ENCODE results near the gene CROCC2. TPM values are rescaled to one million over a fixed set of nuclear protein-coding genes. Genes with fewer than 3 reads are reported as not detected.

CROCC2 gene
- total RNA-seq, 1 experiment from 2014 or later, result not detected

DNA sequence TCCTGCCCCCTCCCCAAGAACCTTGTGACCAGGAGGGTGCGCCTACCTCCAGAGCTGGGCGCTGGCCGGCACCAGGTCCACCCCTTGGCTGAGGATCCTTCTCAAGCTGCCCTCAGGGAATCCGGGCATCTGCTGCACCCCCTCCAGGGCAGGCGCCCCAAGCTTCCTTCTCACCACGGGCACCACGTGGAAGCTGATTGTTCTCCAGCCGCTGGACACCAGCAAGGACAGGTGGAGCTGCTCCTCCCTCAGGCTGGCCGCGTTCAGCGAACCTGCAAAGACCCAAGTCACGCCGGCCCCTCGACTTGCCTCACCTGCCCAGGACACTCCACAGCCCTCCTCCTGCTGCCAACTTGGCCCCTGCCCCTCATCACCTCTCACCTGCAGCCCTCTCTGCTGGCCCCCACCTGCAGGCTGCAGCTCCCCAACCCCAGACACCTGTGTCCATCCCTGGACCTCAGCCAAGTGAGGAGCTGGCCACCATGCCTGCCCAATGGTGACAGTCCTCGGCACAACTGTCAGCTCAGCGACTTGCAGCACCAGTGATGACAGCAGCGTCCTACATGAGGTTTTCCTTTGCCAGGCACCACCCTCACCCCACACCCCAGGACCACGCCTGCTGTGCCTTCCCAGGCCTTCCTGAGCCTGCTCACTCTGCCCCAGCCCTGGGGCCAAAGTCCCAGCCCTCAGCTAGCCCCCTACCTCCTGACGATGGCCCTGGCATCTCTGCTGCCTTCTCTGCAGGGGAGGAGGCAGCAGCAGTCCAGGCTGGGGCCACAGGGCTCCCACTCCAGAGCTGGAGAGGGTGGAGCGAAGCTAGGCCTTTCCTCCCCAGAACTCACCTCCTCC, 14.4 kb upstream of the CROCC2 start:
- no peak for DNase-seq (ENCODE audit: extremely low read depth, low read depth)

DNA sequence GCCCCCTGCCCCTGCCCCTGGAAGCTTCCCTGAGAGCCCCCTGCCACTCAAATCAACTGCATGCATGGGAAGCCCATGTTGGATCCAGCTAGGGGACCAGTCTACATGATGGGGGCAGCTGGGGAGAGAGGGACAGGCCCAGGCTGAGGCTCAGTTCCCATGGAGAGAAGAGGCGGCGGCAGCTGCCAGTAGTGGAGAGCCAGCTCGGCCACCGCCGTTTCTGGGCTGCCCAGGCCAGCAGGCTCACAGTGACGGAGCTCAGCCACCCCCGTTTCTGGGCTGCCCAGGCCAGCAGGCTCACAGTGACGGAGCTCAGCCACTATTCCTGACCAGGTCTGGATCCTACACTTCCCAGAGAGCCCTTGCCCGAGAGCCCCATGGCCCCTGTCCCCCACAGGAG, 13.8 kb upstream of the CROCC2 start:
- DNase-seq (ENCODE audit: extremely low read depth, low read depth), result no peak

DNA sequence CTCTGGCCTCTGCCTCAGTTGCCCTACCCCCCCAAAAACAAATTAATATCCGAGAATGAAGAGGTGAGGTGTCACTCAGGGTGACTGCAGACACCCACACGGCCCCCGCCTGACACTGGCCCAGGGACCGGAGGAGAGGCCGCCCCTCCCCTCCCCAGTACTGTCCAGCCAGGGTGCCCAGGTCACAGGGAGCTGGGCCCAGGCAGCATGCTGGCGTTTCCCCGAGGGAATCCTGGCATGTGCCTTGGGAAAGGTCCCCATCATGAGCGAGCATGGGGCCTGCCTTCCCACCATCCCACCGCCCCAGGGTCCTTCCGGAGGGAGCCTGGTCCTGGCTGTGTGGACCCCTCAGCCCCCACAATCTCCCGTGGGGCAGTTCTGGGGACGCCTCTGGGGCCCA, 13.2 kb upstream of the CROCC2 start:
- DNase-seq (ENCODE audit: extremely low read depth, low read depth), result no peak

DNA sequence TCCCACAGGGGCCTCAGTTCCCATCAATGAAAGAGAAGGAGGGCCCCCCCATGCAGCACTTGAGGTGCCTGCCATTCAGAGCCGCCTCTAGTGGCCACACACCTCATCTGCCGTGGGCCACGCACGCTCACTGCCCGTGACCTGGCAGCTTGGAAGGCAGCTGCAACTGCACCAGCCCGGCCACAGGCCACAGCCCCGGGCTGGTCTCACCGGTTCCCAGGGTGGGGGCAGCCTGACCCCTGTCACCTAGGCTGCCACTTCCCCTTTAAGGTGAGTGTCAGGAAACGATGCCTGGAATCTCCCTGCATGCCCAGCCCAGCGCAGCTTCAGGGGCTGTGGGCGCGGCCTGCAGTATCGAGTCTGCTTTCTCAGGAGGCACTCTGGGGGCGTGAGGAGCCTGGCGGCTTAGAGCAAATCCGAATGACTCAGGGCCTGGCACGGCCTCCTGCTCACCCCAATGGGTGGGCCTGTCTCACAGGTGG, 12.7 kb upstream of the CROCC2 start:
- DNase-seq (ENCODE audit: extremely low read depth, low read depth), result no peak

DNA sequence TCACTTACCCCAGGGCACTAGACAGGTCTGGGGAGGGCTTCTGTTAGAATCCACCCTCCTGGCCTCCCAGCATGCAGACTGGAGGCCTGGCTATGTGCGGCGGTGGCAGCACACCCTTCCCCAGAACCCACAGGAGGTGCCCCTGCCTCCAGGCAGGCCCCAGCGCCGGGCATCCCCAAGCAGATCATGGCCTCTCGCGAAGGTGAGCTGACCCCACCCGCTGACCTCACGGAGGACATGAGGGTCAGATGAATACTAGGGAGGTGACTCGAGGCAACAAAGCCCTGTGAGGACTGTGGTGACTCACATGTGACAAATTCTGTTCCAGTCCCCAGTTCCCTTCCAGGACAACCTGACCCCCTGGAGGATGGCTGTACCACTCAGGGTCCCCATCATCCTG, 12.1 kb upstream of the CROCC2 start:
- no peak for DNase-seq (ENCODE audit: extremely low read depth, low read depth)

DNA sequence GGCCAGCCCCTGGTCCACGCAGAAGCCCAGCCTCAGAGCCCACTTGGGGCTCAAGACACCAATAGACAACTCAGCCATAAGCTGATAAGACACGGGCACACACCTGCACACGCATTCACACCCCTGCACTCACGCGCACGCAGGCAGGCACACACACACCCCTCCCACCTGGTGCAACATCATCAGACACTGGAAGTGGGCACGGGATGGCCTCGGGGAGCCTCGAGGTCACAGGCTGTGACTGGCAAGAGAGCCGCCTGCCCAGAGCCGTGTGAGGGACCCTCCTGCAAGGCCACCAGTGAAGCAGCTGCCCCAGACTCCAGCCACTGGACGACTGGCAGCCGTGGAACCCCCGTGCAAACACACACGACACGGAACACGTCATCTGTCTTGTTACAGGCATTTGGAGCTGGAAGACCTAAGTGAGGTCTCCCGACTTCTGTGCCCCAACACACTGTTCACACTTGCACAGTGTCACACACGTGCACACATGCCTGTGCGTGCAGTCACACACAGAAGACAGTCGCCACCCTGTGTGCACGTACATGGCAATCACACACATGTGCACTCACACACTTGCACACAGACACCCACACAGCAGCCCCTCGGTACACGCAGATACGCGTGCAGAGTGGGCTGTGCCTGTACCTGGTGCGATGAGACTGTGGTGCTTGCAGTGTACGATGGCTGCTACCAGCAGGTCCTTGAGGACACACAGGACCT, 11.1 kb upstream of the CROCC2 start:
- DNase-seq (ENCODE audit: extremely low read depth, low read depth), result no peak

DNA sequence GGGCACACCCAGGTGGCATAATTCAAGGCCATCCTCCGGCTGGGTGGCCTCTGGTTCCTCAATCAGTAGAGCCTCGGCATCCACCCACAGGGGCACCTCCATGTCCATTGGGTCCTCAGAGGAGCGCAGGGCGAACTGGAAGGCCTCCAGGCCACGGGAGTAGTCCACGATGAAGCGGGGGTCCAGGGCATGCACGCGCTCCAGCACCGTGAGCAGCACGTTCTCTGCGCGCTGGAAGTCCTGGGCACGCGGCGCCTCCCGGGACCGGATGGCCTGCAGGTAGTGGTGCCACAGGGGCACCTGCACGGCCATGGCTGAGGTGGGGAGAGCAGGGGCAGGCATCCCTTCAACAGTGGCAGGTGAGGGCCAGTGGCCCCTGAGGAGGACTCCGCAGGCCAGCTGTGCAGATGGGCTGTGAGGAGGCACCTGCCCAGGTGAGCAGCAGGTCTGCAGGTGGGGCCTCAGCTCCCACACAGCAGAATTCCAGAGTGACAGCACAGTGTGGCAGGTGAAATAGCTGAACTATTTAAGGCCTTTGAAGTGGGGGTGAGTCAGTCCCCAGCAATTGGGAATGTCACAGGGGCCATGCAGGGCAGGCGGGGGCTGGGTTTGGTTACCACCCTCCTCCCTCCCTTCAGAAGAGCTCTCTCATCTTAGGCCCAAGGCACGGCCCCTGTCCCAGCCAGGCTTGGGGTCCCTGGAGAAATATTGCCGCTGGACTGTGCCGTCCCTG, 10.3 kb upstream of the CROCC2 start, which contains the start of gene MAB21L4:
TSS of gene MAB21L4 (minus strand) at position 501 of the 733 bp plus-strand sequence. CDS start at position 342, 159 bp downstream.
- no peak for DNase-seq (ENCODE audit: extremely low read depth, low read depth)

DNA sequence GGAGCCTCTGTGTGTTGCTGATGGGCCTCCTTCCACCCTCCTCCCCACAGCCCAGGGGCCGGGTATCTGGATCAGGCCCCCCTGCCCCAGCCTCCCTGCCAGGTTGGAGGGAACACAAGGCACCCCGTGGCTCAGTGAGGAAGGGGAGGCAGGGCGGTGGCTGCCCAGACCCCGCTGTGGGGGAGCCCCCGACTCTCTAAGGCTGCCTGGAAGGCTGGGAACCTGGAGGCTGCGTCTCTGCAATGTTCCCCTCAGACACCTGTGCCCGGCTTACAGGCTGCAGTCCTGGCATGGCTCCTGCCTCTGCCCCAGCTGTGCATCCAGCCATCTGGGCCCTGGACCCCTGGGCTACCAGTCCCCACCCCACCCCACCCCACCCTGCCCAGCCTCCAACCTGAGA, 9.7 kb upstream of the CROCC2 start:
- DNase-seq (ENCODE audit: extremely low read depth, low read depth), result no peak

DNA sequence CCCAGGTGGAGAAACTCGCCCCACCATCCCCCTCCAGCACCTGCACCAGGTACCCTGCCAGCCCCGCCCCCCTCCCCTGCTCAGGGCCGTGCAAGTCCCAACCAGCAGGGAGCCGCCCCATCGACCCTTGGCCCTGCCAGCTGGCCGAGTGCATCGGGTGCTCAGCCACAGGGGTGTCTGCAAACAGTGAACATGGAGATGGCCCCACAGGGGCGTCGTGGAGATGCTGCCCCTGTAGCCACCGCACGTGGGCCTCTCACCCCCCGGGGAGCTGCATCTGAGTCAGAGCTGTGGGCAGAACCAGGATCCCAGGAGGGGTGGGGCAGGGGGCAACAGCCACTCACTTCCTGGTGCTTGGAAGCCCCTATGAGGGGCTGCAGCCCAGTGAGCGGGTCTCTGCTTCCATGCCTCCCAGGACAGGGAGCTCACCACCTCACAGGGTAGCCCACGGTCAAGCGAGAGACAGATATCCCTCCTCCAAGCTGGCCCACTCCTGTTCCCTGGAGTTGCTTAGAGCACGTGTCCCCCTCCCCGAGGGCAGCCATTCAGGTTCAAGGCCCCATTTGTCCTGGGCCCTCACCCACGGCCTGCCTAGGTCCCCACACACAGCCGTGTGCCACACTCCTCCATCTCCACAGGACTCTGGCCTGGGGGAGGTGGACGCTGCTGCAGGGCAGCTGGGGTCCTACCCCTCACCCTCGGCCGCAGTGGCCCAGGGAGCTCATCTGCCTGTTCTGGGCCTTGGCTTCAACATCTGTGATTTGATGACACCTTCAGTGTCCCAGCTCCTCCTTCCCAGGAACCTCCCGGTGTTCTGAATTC, 9.1 kb upstream of the CROCC2 start:
- DNase-seq (ENCODE audit: extremely low read depth, low read depth), result no peak

DNA sequence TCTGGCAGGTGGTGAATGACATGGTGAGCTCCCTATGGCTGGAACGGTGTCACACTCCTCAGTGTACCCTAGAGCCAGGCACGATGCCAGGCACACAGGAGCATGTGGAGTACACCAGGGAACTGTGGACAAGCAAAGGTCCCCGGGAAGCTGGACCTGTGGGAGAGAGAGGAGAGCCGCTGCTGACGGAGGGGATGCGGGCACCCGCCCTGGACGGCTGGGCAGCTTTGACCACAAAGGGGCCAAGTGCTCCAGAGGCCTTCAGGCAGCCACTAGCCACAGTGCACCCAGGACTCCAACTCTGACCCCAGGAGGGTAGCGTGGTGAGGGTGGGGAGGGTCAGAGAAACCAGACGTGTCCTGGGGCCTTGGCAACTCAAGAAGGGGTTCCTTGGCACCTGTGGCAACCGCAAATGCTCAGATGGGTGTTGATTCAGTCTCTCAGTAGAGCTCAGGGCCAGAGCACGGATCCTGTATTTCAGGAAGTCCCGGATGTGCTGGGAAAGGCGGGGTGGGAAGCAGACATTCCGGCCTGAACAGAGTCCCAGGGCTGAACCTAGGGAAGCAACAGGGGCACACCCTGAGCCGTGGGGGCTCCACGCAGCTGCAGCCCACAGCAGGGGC, 7.9 kb upstream of the CROCC2 start:
- DNase-seq (ENCODE audit: extremely low read depth, low read depth), result no peak

DNA sequence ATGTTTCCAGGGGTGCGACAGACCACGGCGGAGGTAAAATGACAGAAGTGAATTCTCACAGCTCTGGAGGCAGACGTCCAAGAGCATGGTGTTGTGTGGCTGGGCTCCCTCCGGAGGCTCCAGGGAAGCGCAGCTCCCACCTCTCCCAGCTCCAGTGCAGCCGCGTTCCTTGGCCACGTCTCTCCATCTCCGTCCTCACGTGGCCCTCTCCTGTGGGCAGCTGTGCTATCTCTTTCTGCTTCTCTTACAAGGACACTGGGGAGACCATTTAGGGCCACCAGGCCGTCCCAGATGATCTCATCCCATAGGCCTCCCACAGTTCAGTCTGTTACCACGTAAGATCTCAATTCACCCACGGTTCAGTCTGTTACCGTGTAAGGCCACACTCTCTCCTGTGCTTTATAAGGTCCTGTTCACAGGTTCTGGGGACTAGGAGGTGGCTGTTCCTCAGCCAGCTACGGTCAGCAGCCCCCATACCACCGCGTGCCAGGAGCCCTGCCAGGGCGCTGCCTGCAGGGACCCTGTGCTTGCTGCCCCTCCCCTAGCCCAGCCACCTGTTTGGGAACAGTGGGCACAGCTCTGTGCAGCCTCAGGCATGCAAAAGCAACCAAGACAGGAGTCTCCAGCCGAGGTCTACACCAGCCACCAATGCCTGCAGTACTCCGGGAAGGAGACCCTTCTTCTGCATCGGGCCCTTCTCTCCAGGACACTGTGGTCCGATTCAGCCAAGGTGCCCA, 7.2 kb upstream of the CROCC2 start:
- DNase-seq (ENCODE audit: extremely low read depth, low read depth), result no peak

DNA sequence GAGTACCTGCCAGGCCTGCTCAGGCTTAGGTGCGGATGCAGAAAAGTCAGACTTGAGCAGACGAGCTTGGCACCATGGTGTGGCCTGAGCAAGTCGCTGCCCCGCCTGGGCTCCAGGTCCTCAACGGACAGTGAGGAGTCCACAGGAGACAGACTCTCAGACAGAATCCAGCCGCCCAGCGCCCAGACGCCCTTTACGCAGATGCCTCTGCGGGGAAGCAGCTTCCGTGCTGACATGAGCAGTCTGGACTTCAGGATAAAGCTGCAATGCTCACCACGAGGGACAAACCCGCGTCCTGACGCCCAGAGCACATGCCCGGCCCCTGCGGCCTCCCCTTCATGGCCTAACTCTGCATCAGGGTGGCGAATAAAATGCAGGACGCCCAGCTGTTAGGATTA, 6.7 kb upstream of the CROCC2 start:
- DNase-seq (ENCODE audit: extremely low read depth, low read depth), result no peak

DNA sequence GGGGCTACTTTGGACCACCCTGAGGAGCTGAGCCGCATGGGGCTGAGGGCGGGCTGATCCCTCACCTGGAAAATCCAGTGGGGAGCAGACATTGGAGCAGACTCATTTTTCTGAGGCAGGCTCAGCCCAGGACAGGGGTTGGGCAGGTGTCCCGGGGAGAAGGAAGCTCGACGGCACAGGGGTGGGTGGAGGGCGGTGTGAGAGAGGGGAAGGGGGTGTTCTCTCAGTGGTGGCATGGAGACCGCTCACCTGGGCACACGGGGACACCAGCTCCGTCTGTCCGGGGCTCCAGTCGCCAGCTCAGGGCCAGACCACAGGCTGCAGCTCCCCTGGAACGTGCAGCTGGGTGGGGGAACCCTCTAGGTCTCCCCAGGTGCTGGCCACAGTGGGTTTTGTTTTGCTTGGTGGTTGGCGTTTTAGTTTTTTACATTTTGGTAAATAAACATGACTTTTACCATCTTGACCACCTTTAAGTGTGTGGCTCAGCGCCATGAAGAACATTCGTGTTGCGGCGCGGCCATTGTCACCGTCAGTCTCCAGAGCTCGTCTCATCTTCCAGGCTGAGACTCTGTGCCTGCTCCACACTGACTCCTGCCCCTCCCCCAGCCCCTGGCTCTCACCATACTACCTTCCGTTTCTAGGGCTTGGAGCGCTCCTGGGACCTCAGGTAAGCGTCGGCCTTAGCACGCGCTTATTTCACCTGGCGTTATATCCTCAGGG, 5.8 kb upstream of the CROCC2 start:
- DNase-seq (ENCODE audit: extremely low read depth, low read depth), result no peak

DNA sequence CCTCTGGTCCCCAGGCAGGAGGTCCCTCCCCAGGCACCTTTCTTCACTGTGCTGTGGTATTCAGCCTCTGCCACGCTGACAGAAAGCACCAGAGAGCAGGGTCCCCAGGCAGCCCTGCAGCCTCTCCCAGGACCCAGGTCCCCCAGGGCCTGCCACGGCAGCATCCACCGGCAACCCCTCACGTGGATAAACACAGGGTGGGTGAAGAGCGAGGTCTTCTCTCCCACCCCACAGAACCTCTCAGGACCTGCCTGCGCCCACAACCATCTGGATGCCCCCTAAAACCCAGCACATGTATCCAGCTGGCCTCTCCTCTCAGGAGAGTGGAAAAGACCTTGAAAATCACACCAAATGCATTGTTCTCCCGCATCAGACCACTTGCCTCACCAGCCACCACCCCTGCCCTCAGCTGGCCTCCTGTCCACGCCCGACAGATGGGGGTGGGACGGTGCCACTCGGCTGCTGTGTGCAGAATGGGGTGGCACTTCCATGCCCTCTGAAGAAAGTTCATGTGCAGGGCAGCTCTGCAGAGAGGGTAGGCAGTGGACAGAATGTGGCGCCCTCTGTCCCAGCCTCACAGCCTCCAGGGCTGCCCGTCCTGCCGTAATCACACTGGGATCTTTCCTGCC, 4.0 kb upstream of the CROCC2 start:
- no peak for DNase-seq (ENCODE audit: extremely low read depth, low read depth)

DNA sequence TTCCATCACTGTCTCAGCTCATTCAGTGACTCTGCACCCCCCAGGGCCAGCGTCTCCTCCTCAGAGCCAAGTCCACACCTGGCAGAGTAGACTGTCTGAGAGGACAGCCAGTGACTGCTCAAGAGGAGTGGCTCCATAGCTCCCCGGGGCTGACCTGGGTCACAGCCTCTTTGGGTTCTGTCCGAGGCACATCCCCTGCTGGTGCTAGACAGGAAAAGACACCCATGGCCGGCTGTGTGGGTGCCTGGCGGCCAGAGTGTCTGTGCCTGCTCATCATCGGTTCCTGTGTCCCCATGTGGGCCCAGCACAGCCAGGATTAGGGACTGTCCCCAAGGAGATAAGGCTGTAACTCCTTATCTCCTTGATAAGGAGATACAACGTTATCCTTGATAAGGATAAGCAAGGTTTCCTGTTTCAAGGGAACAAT, 3.5 kb upstream of the CROCC2 start:
- no peak for DNase-seq (ENCODE audit: extremely low read depth, low read depth)

DNA sequence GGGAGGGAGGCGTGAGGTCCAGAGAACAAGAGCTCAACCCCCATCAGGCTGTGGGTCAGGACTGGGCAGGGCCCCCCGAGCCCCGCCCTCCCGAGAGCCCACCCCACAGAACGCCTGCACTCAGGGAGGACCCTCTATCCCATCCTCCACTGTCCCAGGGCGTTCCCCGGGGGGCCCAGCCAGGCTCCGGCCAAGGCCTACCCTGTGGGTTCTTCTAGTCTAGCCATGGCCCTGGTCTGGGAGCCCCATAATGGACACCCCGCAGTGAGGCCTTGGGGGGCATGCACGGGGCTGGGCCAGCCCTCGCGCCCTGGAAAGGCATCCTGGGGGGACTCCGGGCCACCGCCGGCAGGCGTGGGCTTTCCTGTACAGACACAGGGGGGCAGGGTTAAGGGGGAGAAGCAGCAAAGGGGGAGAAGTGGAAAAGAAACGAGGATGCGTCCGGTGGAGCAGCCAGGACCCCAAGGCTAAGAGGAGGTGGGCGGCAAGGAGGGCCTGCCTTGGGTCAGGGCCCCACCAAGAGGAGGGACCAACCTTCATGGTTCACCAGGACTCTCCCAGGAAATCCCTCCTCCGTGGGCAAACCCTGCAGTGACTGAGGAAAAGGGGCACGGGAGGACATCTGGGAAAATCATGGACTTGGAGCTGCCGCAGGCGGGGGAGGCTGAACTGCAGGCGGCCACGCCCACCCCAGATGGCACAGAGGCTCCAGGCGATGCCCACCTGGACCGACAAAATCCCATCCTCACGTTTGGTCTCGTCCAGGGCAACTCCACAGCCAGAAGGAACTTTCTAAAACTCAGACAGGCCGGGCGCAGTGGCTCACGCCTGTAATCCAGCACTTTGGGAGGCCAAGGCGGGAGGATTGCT, 2.7 kb upstream of the CROCC2 start:
- DNase-seq (ENCODE audit: extremely low read depth, low read depth), result no peak

All from NCI-H460 (cell line).